Stomach (tissue), 9 donors: ENCODE measurements around the gene JMJD4. TPM values are rescaled to one million over a fixed set of nuclear protein-coding genes. Genes with fewer than 3 reads are reported as not detected.

Experiments
- DNase-seq, 2 donors: peaks; one replicate each; pipeline versions ENCODE4 v3.0.0 to v3.0.0-alpha.2; 2013 to 2019
- H3K27ac ChIP-seq, 5 donors: fragments of 200-600 bp in 4 of 5; sonication (generic) in 4 of 5; one replicate each; pipeline ENCODE4 v1.5.1; 2013 to 2019; ENCODE audit warnings: mild to moderate bottlenecking in 1 of 5, moderate library complexity in 1 of 5
- H3K27me3 ChIP-seq, 3 donors: fragments of 200-600 bp; sonication (generic); one replicate each; pipeline ENCODE4 v1.5.1; 2017 to 2019; ENCODE audit warnings: mixed run types in 1 of 3
- H3K36me3 ChIP-seq, 4 donors: fragments of 200-600 bp; sonication (generic); 1 replicate in 3 of 4; 2 replicates in 1 of 4; pipeline ENCODE4 v1.5.1; 2016 to 2019
- H3K4me1 ChIP-seq, 4 donors: fragments of 200-600 bp; sonication (generic); one replicate each; pipeline ENCODE4 v1.5.1; 2016 to 2019
- H3K4me3 ChIP-seq, 4 donors: fragments of 200-600 bp; sonication (generic) in 3 of 4; one replicate each; pipeline ENCODE4 v1.5.1; 2016 to 2019; ENCODE audit warnings: mild to moderate bottlenecking in 1 of 4
- H3K9me3 ChIP-seq, 4 donors: fragments of 200-600 bp; sonication (generic); one replicate each; pipeline ENCODE4 v1.5.1; 2016 to 2019
- CTCF ChIP-seq, 7 experiments: fragments of 450-650 bp in 4 of 7; fragments of 200-600 bp in 3 of 7; sonication (generic) in 3 of 7; IDR thresholded peaks; one replicate each; pipeline ENCODE4 v1.5.1; 2016 to 2019; ENCODE audit warnings: antibody characterized with exemption in 7 of 7, control low read depth in 2 of 7, mild to moderate bottlenecking in 1 of 7
- EP300 ChIP-seq: sonication (generic); formaldehyde crosslinking; IDR thresholded peaks from one replicate; pipeline ENCODE4 v1.6.1; 2017; ENCODE audit warnings: antibody characterized with exemption
- POLR2A ChIP-seq, 4 donors: fragments of 450-650 bp; IDR thresholded peaks; one replicate each; pipeline ENCODE4 v1.6.1; 2016; ENCODE audit warnings: antibody characterized with exemption in 4 of 4, control low read depth in 2 of 4, mild to moderate bottlenecking in 1 of 4, moderate library complexity in 1 of 4
- POLR2AphosphoS5 ChIP-seq, 3 donors: sonication (generic); formaldehyde crosslinking; IDR thresholded peaks; one replicate each; pipeline ENCODE4 v1.6.1; 2016; ENCODE audit warnings: antibody characterized with exemption in 3 of 3
- WGBS, 5 donors: extraction: QIAGEN DNeasy Blood & Tissue Kit in 3 of 5; methylation state at CpG; one replicate each; pipeline versions ENCODE4 v1.1.5 to v1.1.7; 2013 to 2018; 5-methylcytosine and 5-hydroxymethylcytosine counted together
- intact Hi-C: fragments of 100-400 bp; cut with DNase I; formaldehyde crosslinking; loops from one replicate; pipeline ENCODE4 v1.15.1; 2023; ENCODE audit warnings: low total_unique reads
- polyA plus RNA-seq, 3 donors: library from polyadenylated mRNA; stranded (reverse); fragments of 200-250 nt; gene quantifications; one replicate each; pipeline ENCODE4 v1.2.3, GENCODE V29; 2013
- total RNA-seq, 5 donors: library from RNA; depleted of rRNA; stranded (reverse); fragments of >200 nt; gene quantifications; one replicate each; pipeline versions ENCODE4 v1.1.0 to v1.2.3, GENCODE V29; 2014 to 2016
- donor health status: healthy with polysubstance abuse.
- donor health status: Bipolar disorder and iron deficiency.
- donor health status: healthy.

Gene JMJD4
- total and polyA plus RNA-seq, 8 donors, result 2.3 to 26.8 (median 11.3) TPM

- intact Hi-C loops, result no loop called here
- DNase-seq, result no peak
- TF ChIP-seq EP300, result no peak
- no peak for TF ChIP-seq CTCF (IDR thresholded peaks at IDR 0.05)
- no peak for TF ChIP-seq POLR2A (IDR thresholded peaks at IDR 0.05)
- TF ChIP-seq POLR2AphosphoS5 (IDR thresholded peaks at IDR 0.05), result no peak
- Histone ChIP-seq H3K27me3 (no peaks in the 10 kb centered on the region), H3K36me3 (peaks cover 0 to 43% (median 36%) of the 10 kb centered on the region in 4 donors), H3K4me3 (no peak overlapping the region), H3K27ac (peak overlapping the region in 1 of 5 donors; percentile 89), H3K4me1 (peaks cover 0 to 48% (median 22%) of the 10 kb centered on the region in 4 donors), H3K9me3 (no peaks in the 10 kb centered on the region)
- 83 to 95% (median 86%) methylated on average over 6 of the region's 6 CpGs for WGBS, 5 donors
Measured at GRCh38 chr1:227746676-227747075, 11.6 kb upstream of the JMJD4 start.

- WGBS, 5 donors, result 92 to 96% (median 95%) methylated on average over 10 to 12 of the region's 12 CpGs
Measured at GRCh38 chr1:227745568-227746265, 10.6 kb upstream of the JMJD4 start.

GRCh38 chr1:227744668-227745067, 9.6 kb upstream of the JMJD4 start:
- no peak for DNase-seq
- Histone ChIP-seq H3K9me3 (no peaks in the 10 kb centered on the region), H3K4me1 (peaks cover 0 to 53% (median 19%) of the 10 kb centered on the region in 4 donors), H3K27ac (no peak overlapping the region), H3K36me3 (peaks cover 0 to 30% (median 22%) of the 10 kb centered on the region in 4 donors), H3K27me3 (no peaks in the 10 kb centered on the region), H3K4me3 (no peak overlapping the region)
- TF ChIP-seq POLR2A (IDR thresholded peaks at IDR 0.05), result no peak
- intact Hi-C loops, result no loop called here
- 65 to 76% (median 67%) methylated on average over 7 to 8 of the region's 8 CpGs for WGBS, 5 donors

More at GRCh38 chr1:227745568-227746265, 10.6 kb upstream of the JMJD4 start:
- TF ChIP-seq CTCF (IDR thresholded peaks at IDR 0.05) (no peak), POLR2A (IDR thresholded peaks at IDR 0.05) (no peak), EP300 (no peak), POLR2AphosphoS5 (IDR thresholded peaks at IDR 0.05) (no peak)
- Histone ChIP-seq H3K9me3 (no peaks in the 10 kb centered on the region), H3K36me3 (peaks cover 0 to 34% (median 28%) of the 10 kb centered on the region in 4 donors), H3K27me3 (no peaks in the 10 kb centered on the region), H3K27ac (peak overlapping the region in 1 of 5 donors; percentile 45), H3K4me3 (no peak overlapping the region), H3K4me1 (peaks cover 0 to 51% (median 22%) of the 10 kb centered on the region in 4 donors)
- no peak for DNase-seq
- intact Hi-C loops, result no loop called here

GRCh38 chr1:227742738-227743715, 7.9 kb upstream of the JMJD4 start:
- intact Hi-C loops, result no loop called here
- no peak for DNase-seq
- Histone ChIP-seq H3K27me3 (no peaks in the 10 kb centered on the region), H3K4me3 (no peak overlapping the region), H3K9me3 (no peaks in the 10 kb centered on the region), H3K4me1 (peaks cover 0 to 40% (median 8%) of the 10 kb centered on the region in 4 donors), H3K36me3 (peaks cover 0 to 25% (median 21%) of the 10 kb centered on the region in 4 donors), H3K27ac (no peak overlapping the region)
- 93 to 97% (median 95%) methylated on average over 9 to 18 of the region's 18 CpGs for WGBS, 5 donors
- no peak for TF ChIP-seq EP300
- no peak for TF ChIP-seq POLR2A (IDR thresholded peaks at IDR 0.05)
- TF ChIP-seq POLR2AphosphoS5 (IDR thresholded peaks at IDR 0.05), result no peak
- no peak for TF ChIP-seq CTCF (IDR thresholded peaks at IDR 0.05)
